SHP77 treated with DMSO at 0.1 percent for 48 hours (cell line): ENCODE results near the gene DNAJC6.
"Not testable (repeated sequence)": the region's sequence is repeated elsewhere in the genome, so short reads cannot be mapped to it uniquely, and the experiment has no call there.

ENCODE experiments used
- DNase-seq: peaks from one replicate; lab custom pipeline; 2025; lab: John Stamatoyannopoulos, UW

The DNAJC6 gene

DNA sequence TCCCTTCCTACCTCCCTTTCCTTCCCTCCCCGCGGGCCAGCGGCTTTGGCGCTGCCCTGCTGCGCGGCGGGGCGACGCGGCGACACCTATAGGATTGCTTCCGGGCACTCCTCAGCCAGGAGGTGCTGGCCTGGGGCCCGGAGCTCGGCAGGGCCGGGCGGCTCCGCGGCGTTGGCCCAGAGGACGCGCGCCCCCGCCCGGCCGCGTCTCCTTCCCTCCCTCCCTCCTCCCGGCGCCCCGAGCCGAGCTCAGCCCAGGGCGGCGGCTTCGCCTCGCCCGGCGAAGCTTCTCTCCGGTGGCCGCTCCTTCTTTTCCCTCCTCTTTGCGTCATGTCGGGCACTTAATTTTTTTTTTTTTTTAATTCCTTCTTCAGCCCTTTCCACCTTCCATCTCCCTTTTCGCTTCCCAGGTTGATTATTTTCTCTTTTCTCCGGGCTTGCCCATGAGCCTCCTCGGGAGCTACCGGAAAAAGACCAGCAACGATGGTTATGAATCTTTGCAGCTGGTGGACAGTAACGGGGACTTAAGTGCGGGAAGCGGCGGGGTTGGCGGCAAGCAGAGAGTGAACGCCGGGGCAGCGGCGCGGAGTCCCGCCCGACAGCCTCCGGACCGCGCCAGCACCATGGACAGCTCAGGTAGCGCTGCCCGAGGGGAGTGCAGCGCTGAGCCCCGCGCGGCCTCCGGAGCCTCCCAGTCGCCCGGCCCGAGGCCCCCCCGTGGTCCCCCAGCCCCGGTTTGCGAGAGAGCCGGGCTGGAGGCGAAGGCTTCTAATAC is at the start of gene DNAJC6:
Gene DNAJC6 (plus strand): TSS at position 240 of the 774 bp plus-strand sequence. CDS start 203 bp downstream, at position 443.
- peak; percentile 55 for DNase-seq

DNA sequence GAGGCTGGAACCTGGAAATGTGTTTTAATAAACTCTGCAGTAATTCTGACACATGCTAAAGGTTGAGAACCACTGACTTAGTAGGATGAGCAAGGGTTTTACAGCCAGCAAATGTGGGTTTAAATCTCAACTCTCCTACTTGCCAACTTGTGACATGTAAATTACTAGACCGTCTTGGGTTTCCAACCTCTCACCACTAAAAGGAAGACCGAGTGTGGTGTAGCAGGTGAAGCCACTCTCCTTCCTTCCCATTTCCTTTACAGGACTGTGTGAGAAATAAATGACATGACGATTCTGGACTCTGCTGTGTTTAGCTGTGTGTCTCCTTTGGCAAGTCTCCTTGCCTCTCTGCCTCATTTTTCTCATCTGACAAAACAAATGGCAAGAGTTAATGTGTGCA is 49.5 kb upstream of the DNAJC6 start:
- DNase-seq, result no peak

DNA sequence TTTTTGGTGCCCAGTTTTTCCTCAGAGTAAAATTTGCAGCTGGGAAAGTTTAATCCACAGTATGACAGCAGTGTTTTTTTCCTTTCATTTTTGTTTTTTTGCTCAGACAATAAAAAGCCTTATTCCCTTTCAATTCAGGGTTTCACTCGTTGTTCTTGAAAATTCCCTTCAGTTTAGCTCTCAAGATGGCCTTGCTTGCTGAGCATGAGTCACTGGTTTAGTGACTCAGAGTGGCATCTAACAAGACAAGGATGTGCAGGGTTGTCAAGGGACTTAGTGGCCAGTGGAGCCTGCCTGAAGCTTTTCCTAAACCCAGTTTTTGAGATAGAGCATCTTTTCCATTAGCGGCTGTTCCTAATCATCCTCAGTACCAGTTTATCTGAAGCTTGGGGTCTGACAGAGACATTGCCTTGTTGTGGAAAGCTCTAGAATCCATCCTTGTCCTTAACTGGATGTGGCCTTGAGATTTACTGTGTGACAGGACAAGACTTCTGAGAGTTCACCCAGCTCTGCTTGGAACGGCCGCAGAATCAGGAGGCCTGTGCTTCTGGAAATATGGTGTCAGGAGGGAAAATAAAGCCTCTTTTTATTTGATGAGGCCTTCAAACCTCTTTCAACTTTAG is 48.4 kb upstream of the DNAJC6 start:
- DNase-seq, result no peak

DNA sequence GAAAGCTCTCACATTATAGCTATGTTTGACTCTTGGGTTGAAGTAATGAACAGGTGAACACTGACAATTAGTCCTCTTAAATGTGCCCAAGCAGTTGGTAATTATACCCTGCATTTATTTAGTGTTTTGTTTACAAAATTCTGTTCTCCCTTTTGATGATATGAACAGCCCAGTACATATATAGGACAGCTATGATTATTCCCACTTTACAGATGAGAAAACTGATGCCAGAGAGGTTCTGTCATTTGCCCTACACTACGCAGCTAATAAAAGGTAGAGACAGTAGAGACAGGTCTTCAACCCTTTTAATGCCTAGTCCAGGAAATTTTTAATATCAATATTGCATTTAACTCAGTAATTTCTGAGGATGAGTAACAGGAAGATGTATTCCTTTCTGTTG is 46.1 kb upstream of the DNAJC6 start:
- DNase-seq, result no peak

DNA sequence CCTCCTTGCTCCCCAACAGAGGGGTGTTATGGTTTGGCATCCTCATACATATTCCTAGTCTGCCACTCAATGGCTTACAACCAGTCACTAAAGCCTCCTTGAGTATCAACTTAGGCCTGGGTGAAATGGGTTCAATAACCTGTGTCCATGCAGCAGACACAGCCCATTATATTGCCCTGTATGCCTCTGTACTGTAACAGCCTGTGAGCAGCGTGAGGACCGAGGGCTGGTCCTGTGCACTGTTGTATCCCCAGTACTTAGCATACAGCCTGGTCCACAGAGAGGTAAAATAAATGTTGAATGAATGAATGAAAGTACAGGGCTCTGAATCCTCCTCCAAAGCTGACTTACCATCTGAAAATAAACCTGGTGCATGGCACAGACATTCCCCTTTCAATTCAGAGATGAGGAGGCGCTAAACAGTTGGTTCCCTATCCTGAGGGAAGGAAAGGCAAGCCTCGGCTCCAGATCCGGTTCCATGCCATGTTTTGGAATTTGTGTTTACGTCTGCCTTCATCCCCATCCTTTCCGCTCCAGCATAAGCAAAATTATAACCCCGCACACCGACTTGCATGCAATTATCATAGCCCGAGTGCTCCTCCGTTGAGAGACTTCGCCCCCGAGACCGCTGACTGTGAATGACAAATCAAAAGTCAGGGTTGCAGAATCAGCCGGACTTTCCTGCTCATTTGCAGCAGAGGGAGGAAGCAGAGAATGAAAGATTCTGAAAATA is 45.0 kb upstream of the DNAJC6 start:
- DNase-seq, result peak; percentile 57

- DNase-seq, result no peak
These were observed 44.1 kb upstream of the DNAJC6 start for GRCh38 chr1:65265296-65265650.

GRCh38 chr1:65265651-65266351 is 43.5 kb upstream of the DNAJC6 start:
- peak; percentile 39 for DNase-seq

GRCh38 chr1:65266476-65266875 is 42.9 kb upstream of the DNAJC6 start:
- no peak for DNase-seq

GRCh38 chr1:65267271-65267670 is 42.1 kb upstream of the DNAJC6 start:
- no peak for DNase-seq

- DNase-seq, result no peak
These were observed 41.7 kb upstream of the DNAJC6 start for GRCh38 chr1:65267683-65268082.

DNA sequence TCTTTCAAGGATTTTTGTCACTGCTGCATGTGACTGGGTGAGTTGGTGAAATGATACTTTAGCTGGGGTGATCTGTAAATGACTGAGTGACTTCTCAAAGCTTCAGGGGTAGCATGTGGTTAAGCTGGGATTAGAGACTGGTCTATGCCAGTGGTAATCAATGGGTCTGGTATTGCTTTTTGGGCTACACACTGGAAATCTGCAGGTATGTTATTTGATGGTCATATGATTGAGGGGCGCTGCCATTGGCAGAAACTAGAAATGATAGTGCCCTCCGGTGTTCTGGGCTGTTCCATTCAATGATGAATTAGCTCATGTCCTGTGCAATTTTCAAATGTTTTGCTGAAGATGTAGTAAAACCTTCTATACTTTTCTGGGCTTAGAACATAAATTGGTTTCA is 39.7 kb upstream of the DNAJC6 start:
- no peak for DNase-seq

DNA sequence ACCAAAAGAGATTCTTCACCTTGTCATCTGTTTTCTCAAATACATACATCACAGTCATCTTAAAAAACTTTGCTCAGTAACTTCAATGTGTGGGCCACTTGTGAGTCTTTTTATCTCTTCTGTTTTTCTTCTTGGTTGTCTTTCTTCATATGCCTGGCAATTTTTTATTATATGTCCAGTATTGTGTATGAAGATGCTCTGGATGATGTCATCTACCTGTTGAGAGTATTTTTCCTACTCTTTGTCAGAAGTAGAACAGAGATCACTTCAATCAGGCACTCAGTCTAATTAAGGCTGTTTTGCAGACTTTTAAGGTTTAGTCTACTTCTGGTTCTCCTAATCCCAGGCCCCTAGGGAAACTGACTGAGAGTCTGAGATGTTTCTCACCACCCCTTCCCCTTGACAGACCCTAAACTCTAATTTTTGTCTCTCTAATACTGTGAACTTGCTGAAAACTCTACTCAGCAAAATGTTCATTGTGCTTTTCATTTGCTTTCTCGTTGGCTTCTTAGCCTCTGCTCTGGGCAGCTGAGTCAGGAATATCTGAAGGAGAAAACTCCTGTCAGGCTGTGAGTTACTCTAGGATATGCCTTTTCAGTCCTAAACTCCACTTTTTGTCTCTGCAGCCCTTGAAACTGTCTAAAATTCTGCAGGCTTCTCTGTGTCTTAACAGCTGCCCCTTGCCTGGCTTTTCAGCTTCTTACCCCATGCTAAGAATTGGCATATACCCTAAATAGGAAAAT is 33.0 kb upstream of the DNAJC6 start:
- DNase-seq, result no peak

DNA sequence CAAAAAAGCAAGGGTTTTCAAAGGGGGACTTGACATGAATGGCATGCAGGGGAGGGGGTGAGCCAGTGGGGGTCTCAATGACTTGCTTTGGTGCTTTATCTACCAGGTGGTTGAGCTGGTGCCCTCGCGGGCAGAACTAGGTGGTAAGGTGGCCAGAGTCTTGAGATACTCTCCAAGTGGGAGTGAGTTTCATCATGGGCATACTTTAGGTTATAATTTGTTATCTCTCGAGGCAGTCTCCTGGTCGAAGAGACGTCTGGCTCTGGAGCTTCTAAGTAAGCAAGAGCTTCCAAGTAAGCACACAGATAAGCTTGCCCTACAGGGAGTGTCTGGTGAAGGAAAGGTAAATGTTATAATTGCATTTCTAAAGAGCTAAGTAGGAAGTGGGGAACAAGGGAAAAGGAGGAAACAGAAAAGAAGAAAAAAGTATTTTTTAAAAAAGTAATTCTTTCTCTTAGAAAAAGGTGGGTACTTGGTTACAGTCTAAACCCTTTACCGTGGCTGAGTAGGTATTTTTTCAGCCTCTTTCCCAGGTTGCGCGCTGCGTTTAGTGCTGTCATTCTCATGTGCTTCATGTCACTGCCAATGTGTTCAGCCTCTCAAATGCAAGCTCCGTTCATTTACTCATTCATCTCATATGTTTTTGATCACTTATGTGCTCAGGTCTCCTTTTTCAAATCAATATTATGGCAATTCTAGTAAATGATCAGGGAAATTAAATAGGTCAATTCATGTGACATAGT is 31.6 kb upstream of the DNAJC6 start:
- no peak for DNase-seq

GRCh38 chr1:65278376-65279069 is 30.8 kb upstream of the DNAJC6 start:
- no peak for DNase-seq

- no peak for DNase-seq
These were observed 30.1 kb upstream of the DNAJC6 start for GRCh38 chr1:65279070-65279779.

DNA sequence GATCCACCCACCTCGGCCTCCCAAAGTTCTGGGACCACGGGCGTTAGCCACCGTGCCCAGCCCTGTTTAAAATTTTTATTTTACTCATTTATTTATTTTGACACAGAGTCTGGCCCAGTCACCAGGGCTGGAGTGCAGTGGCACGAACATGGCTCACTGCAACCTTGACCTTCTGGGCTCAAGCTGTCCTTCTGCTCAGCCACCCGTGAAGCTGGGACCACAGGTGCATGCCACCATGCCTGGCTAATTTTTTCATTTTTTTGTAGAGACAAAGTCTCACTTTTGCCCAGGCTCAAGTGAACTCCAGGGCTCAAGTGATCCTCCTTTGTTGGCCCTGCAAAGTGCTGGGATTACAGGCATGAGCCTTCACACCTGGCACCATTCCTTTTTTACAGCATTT is 27.5 kb upstream of the DNAJC6 start:
- DNase-seq, result no peak

DNA sequence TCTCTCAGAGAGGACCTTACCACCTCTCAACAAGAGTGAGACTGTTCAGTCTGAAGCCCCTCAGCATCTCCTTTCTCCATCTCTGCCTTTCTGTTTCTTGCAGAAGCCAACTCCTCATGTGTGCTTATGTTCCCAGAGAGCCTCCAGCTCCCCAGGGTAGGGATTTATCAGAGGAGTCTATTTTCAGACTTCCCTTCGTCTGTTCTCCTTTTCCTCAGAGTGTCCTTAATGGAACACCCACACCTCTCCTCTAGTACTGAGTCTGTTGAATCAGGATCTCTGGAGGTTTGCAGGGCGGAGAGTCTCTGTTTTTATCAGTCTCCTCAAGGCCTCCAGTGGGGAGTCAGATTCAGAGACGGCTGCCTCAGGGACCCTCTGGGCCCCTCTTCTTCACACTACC is 25.1 kb upstream of the DNAJC6 start:
- DNase-seq, result no peak

- DNase-seq, result no peak
These were observed 19.9 kb upstream of the DNAJC6 start for GRCh38 chr1:65289449-65289848.

DNA sequence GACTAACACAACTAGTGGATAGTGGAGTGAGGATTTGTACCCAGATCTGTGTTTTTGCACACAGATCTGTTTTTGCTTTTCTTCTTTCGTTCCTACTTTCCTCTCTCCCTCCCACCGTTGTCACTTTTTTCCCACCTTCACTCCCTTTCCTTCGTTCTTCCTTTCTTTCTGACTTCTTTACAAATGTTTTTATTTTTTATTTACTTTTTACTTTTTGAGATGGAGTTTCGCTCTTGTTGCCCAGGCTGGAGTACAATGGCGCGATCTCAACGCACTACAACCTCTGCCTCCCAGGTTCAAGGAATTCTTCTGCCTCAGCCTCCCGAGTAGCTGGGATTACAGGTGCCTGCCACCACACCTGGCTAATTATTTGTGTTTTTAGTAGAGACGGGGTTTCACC is 17.5 kb upstream of the DNAJC6 start:
- not testable (repeated sequence) for DNase-seq
